Measurements from ENCODE around the gene HOXA6. TPM values are rescaled to one million over a fixed set of nuclear protein-coding genes. Genes with fewer than 3 reads are reported as not detected.
A peak's percentile ranks its signal among the peaks of the same experiment; 100 is the strongest.

The HOXA6 gene
- total and polyA plus RNA-seq, 2 donors (not counting 3 experiments of a cell fraction or from before 2014, with no cell fraction given): 10.0 to 20.7 TPM

DNA sequence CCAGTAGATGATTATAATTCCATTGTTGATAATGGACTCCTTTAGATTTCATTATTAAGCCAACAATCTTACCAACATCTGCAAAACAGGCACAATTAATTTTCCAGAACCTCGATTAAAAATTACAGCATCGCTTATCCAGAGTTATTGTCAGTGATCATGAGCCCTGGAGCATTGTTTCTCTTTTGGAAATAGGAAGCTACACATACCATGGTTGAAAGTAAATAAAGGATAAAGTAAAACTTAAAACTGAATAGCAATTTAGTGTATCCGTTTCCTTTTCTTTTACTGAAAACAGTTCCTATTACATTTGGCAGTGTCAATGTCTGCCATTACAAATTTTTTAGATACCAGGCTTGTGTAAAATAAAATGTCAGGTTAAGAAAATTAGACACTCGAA is 35.2 kb downstream of the HOXA6 start:
- intact Hi-C loops (cut with micrococcal nuclease): loop anchor here (10.0 kb wide), 1 partner anchor 958 kb away; the partner anchor contains the start of gene NFE2L3
- H3K27me3 ChIP-seq (ENCODE audit: control insufficient read depth in 2 of 2, insufficient read depth in 2 of 2, low read length in 2 of 2): no peaks in the 10 kb centered on the region
- peak overlapping the region; percentile 80 for H3K9ac ChIP-seq (replicated peaks; ENCODE audit: extremely low read depth, insufficient read depth, low read length)
- peaks cover 0 to 5% of the 10 kb centered on the region in 2 experiments for H3K36me3 ChIP-seq (ENCODE audit: control insufficient read depth in 2 of 2, extremely low read depth in 1 of 2, insufficient read depth in 2 of 2, low read length in 2 of 2)
- TSS peak; percentile 11 for BruUV-seq (replicated peaks)
- dilution Hi-C loops (cut with MboI; ENCODE audit: extremely low pct_ligation_motif_present, low sequenced_read_pairs): no loop called here
- ChIA-PET CTCF (interaction anchor here (1.0 to 6.6 kb wide), 3 partner anchors 14 to 743 kb away, joined by 3 to 62 read pairs (median 4); partner anchors contain the start of gene HOXA1), POLR2A (interaction anchor here (1.3 kb wide), 1 partner anchor 16 kb away, joined by 7 read pairs; no protein-coding TSS in a partner anchor)
- peak overlapping the region in 2 of 3 experiments; percentile 72 to 84 for H3K4me3 ChIP-seq (replicated peaks in 1 of 3; ENCODE audit: insufficient read depth in 1 of 3, low read depth in 1 of 3, low read length in 3 of 3)
- H3K27ac ChIP-seq (ENCODE audit: insufficient read depth, low read depth, low read length): peak overlapping the region; percentile 96
- H3K9me1 ChIP-seq (replicated peaks; ENCODE audit: control insufficient read depth, extremely low read depth, insufficient read depth, low read length): no peaks in the 10 kb centered on the region
- TF ChIP-seq JUN (IDR thresholded peaks at IDR 0.05; ENCODE audit: borderline replicate concordance, insufficient read depth, insufficient read length, low read depth) (no peak), POLR2A (IDR thresholded peaks at IDR 0.05; ENCODE audit: low read depth, low read length) (no peak), MYC (IDR thresholded peaks at IDR 0.05; ENCODE audit: low read depth, low read length) (no peak), FOS (IDR thresholded peaks at IDR 0.05; ENCODE audit: borderline replicate concordance, insufficient read depth, low read length) (no peak), GATA2 (IDR thresholded peaks at IDR 0.05; ENCODE audit: insufficient read depth, insufficient read length, low read depth, low read length) (no peak), EZH2 (IDR thresholded peaks at IDR 0.05; ENCODE audit: borderline replicate concordance, low read depth, low read length, severe bottlenecking) (no peak), POLR2AphosphoS5 (IDR thresholded peaks at IDR 0.05; ENCODE audit: insufficient read depth, low read depth, low read length) (no peak)
- TF ChIP-seq, protein P1, sequence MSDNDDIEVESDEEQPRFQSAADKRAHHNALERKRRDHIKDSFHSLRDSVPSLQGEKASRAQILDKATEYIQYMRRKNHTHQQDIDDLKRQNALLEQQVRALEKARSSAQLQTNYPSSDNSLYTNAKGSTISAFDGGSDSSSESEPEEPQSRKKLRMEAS (IDR thresholded peaks at IDR 0.05; ENCODE audit: insufficient read depth, insufficient read length): no peak
- TF ChIP-seq, protein P2, sequence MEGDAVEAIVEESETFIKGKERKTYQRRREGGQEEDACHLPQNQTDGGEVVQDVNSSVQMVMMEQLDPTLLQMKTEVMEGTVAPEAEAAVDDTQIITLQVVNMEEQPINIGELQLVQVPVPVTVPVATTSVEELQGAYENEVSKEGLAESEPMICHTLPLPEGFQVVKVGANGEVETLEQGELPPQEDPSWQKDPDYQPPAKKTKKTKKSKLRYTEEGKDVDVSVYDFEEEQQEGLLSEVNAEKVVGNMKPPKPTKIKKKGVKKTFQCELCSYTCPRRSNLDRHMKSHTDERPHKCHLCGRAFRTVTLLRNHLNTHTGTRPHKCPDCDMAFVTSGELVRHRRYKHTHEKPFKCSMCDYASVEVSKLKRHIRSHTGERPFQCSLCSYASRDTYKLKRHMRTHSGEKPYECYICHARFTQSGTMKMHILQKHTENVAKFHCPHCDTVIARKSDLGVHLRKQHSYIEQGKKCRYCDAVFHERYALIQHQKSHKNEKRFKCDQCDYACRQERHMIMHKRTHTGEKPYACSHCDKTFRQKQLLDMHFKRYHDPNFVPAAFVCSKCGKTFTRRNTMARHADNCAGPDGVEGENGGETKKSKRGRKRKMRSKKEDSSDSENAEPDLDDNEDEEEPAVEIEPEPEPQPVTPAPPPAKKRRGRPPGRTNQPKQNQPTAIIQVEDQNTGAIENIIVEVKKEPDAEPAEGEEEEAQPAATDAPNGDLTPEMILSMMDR (IDR thresholded peaks at IDR 0.05; ENCODE audit: extremely low read depth in 1 of 2, insufficient read depth in 1 of 2, low read depth in 1 of 2, low read length in 2 of 2): no peak
- H2AFZ ChIP-seq (ENCODE audit: low read depth, low read length): no peak overlapping the region
- DNase-seq (ENCODE audit: low read depth, low spot score) (peak; percentile 78), FAIRE-seq (peak; percentile 82)
- H3K9me3 ChIP-seq (replicated peaks; ENCODE audit: control insufficient read depth, insufficient read depth, low read length): no peaks in the 10 kb centered on the region
- H3K79me2 ChIP-seq (ENCODE audit: control insufficient read depth, insufficient read depth, low read length): peaks cover 81% of the 10 kb centered on the region
- H3K4me2 ChIP-seq (ENCODE audit: insufficient read depth, low read length): peak overlapping the region; percentile 97
- peaks cover 76% of the 10 kb centered on the region for H3K4me1 ChIP-seq (ENCODE audit: control insufficient read depth, extremely low read depth, insufficient read depth, low read length)
- H4K20me1 ChIP-seq (replicated peaks; ENCODE audit: control insufficient read depth, extremely low read depth, insufficient read depth, low read length): no peaks in the 10 kb centered on the region

Data from endothelial cell of umbilical vein (primary cell).